GM12878 (cell line): ENCODE data around the gene SHROOM4. TPM values are rescaled to one million over a fixed set of nuclear protein-coding genes. Genes with fewer than 3 reads are reported as not detected.

Source experiments
- ATAC-seq: fragments of 200-7000 bp; cut with Tn5 transposase; 3 replicates; pipeline ENCODE4 v1.9.1; 2020; ENCODE audit warnings: mild to moderate bottlenecking, moderate library complexity
- Bru-seq: library from RNA; stranded (reverse); fragments of 400-500 nt; gene quantifications from one replicate; lab custom pipeline; 2021; lab: Mats Ljungman, UMichigan
- BruChase-seq, 2 experiments: library from RNA; stranded (reverse); fragments of 400-500 nt; gene quantifications; one replicate each; lab custom pipeline; 2021; lab: Mats Ljungman, UMichigan
- BruUV-seq: library from RNA; stranded (reverse); fragments of 400-500 nt; replicated peaks from 2 replicates; lab custom pipeline; 2021; lab: Mats Ljungman, UMichigan
- CTCF ChIA-PET: fragments of 300-600 bp; sonication (Branson Sonifier 250); formaldehyde crosslinking; extraction: SDS; loops from one replicate; lab custom pipeline; 2021; ENCODE audit warnings: inconsistent platforms; lab: Yijun Ruan, JAX
- POLR2A ChIA-PET: fragments of 350-600 bp; formaldehyde crosslinking; extraction: SDS; loops from one replicate; lab custom pipeline; 2021; ENCODE audit warnings: inconsistent platforms; lab: Charles Lee
- RAD21 ChIA-PET: fragments of 300-600 bp; sonication (Branson Sonifier 250); formaldehyde crosslinking; loops from one replicate; lab custom pipeline; 2023; ENCODE audit warnings: antibody characterized with exemption; ENCODE audit not compliant: unreplicated experiment; lab: Charles Lee
- SMC1A ChIA-PET: fragments of 300-600 bp; sonication (Branson Sonifier 250); formaldehyde crosslinking; loops from one replicate; lab custom pipeline; 2023; ENCODE audit not compliant: unreplicated experiment, uncharacterized antibody; lab: Charles Lee
- DNase-seq: peaks from one replicate; pipeline ENCODE4 v3.0.0-alpha.2; 2011; ENCODE audit warnings: low read depth, low spot score
- FAIRE-seq: peaks from 3 replicates; lab custom pipeline; 2011; peaks lifted over from hg19 to GRCh38; lab: Jason Lieb, UNC
- H2AFZ ChIP-seq: 2 replicates; pipeline ENCODE4 v1.6.0; 2011; ENCODE audit warnings: low read depth, low read length, control low read depth; ENCODE audit not compliant: control insufficient read depth
- H3K27ac ChIP-seq: 2 replicates; pipeline ENCODE4 v1.5.1; 2011; ENCODE audit warnings: control low read depth; ENCODE audit not compliant: control insufficient read depth, insufficient read depth
- H3K27me3 ChIP-seq, 2 experiments: replicated peaks in 1 of 2; 2 replicates each; pipeline versions ENCODE4 v1.6.0 to v1.6.1; 2011; ENCODE audit warnings: low read length in 1 of 2; ENCODE audit not compliant: control insufficient read depth in 2 of 2, insufficient read depth in 2 of 2
- H3K36me3 ChIP-seq, 2 experiments: 2 replicates each; pipeline ENCODE4 v1.5.1; 2011; ENCODE audit warnings: low read length in 1 of 2; ENCODE audit not compliant: control insufficient read depth in 2 of 2, insufficient read depth in 2 of 2
- H3K4me1 ChIP-seq: 2 replicates; pipeline ENCODE4 v1.6.1; 2011; ENCODE audit warnings: mild to moderate bottlenecking, low read length, moderate library complexity, mixed read lengths; ENCODE audit not compliant: control insufficient read depth, insufficient read depth
- H3K4me2 ChIP-seq: 2 replicates; pipeline ENCODE4 v1.6.0; 2011; ENCODE audit warnings: control low read depth; ENCODE audit not compliant: control insufficient read depth, insufficient read depth
- H3K4me3 ChIP-seq: fragments of 200-600 bp; sonication (generic); 2 replicates; pipeline ENCODE4 v1.5.1; 2016
- H3K79me2 ChIP-seq: 2 replicates; pipeline ENCODE4 v1.6.0; 2011; ENCODE audit warnings: low read length; ENCODE audit not compliant: control insufficient read depth, insufficient read depth
- H3K9ac ChIP-seq: 2 replicates; pipeline ENCODE4 v1.8.0; 2011; ENCODE audit warnings: low read length, control low read depth, mixed read lengths; ENCODE audit not compliant: control insufficient read depth, insufficient read depth
- H3K9me3 ChIP-seq: replicated peaks from 3 replicates; pipeline ENCODE4 v1.5.1; 2011; ENCODE audit warnings: mild to moderate bottlenecking, low read length; ENCODE audit not compliant: control insufficient read depth, insufficient read depth
- H4K20me1 ChIP-seq: 2 replicates; pipeline ENCODE4 v1.6.0; 2011; ENCODE audit not compliant: control insufficient read depth, insufficient read depth
- ATF7 ChIP-seq: fragments of 450-650 bp; IDR thresholded peaks from 2 replicates; pipeline ENCODE4 v1.6.1; 2016; ENCODE audit warnings: low read depth, mild to moderate bottlenecking
- CEBPB ChIP-seq, 2 experiments: fragments of 150-350 bp in 1 of 2; IDR thresholded peaks; 2 replicates each; pipeline ENCODE4 v1.6.1; 2012 to 2014; ENCODE audit warnings: low read depth in 2 of 2, low read length in 2 of 2, borderline replicate concordance in 1 of 2, inconsistent platforms in 1 of 2
- MYB ChIP-seq: fragments of 150-350 bp; IDR thresholded peaks from 2 replicates; pipeline ENCODE4 v1.6.1; 2014; ENCODE audit warnings: mild to moderate bottlenecking, low read depth, low read length, borderline replicate concordance
- SUZ12 ChIP-seq: fragments of 200-600 bp; sonication (generic); IDR thresholded peaks from one replicate; pipeline ENCODE4 v1.6.1; 2018; ENCODE audit warnings: antibody characterized with exemption, mild to moderate bottlenecking; ENCODE audit not compliant: unreplicated experiment
- TCF12 ChIP-seq: IDR thresholded peaks from 2 replicates; pipeline ENCODE4 v1.6.1; 2011; ENCODE audit warnings: low read depth, mild to moderate bottlenecking, low read length
- TCF7 ChIP-seq: IDR thresholded peaks from 2 replicates; pipeline ENCODE4 v1.6.1; 2014; ENCODE audit warnings: antibody characterized with exemption, borderline replicate concordance
- ZNF274 ChIP-seq: IDR thresholded peaks from one replicate; pipeline ENCODE4 v1.8.0; 2011; ENCODE audit not compliant: insufficient read length, insufficient read depth
- WGBS: methylation state at CpG from one replicate; pipeline ENCODE4 v1.1.6; 2016; ENCODE audit warnings: low lambda C conversion rate; ENCODE audit not compliant: insufficient replicate concordance, insufficient coverage; ENCODE audit errors: missing lambda C conversion rate; 5-methylcytosine and 5-hydroxymethylcytosine counted together
- in situ Hi-C: fragments of 300-500 bp; cut with MboI; formaldehyde crosslinking; loops from 9 replicates; pipeline ENCODE4 v1.14.3; 2018; ENCODE audit warnings: mixed read lengths
- intact Hi-C: fragments of 100-400 bp; cut with micrococcal nuclease; formaldehyde crosslinking; loops from one replicate; pipeline ENCODE4 v1.14.2; 2022; ENCODE audit not compliant: unreplicated experiment
- long read RNA-seq, 2 experiments: library from polyadenylated mRNA; unstranded; transcript quantifications; one replicate each; pipeline ENCODE4 v2.0.0, GENCODE V29; 2019 to 2020
- polyA minus RNA-seq, 3 experiments: library from RNA; depleted of rRNA, polyadenylated mRNA; stranded (reverse); fragments of >200 nt; gene quantifications; 2 replicates each; pipeline ENCODE4 v1.2.3, GENCODE V29; 2011
- polyA plus RNA-seq, 11 experiments: library from polyadenylated mRNA; depleted of rRNA in 4 of 11; unstranded in 6 of 11; stranded (reverse) in 5 of 11; fragments of >200 nt; fragmentation: Nextera tagmentation in 4 of 11; fragmentation: Illumina TruSeq in 1 of 11; extraction: Ambion mirVana in 4 of 11; extraction: Trizol in 1 of 11; gene quantifications; 1 replicate in 1 of 11; 2 replicates in 10 of 11; pipeline versions ENCODE4 v1.2.1 to v1.2.3, GENCODE V29; 2011 to 2016; ENCODE audit warnings: inconsistent platforms in 2 of 11, missing spikeins in 2 of 11, low read depth in 1 of 11
- total RNA-seq, 4 experiments: library from RNA; depleted of rRNA in 3 of 4; stranded (reverse); fragments of >200 nt in 3 of 4; fragmentation: Illumina TruSeq in 1 of 4; extraction: Trizol in 1 of 4; gene quantifications; 2 replicates each; pipeline versions ENCODE4 v1.2.1 to v1.2.3, GENCODE V29; 2013 to 2021
- TF ChIP-seq, protein P1 (sequence below): fragments of 450-650 bp; IDR thresholded peaks from 2 replicates; pipeline ENCODE4 v1.6.1; 2017; ENCODE audit warnings: mild to moderate bottlenecking, moderate library complexity
- TF ChIP-seq, protein P2 (sequence below): fragments of 450-650 bp; IDR thresholded peaks from 2 replicates; pipeline ENCODE4 v1.6.1; 2016; ENCODE audit warnings: mild to moderate bottlenecking

SHROOM4 gene, protein sequence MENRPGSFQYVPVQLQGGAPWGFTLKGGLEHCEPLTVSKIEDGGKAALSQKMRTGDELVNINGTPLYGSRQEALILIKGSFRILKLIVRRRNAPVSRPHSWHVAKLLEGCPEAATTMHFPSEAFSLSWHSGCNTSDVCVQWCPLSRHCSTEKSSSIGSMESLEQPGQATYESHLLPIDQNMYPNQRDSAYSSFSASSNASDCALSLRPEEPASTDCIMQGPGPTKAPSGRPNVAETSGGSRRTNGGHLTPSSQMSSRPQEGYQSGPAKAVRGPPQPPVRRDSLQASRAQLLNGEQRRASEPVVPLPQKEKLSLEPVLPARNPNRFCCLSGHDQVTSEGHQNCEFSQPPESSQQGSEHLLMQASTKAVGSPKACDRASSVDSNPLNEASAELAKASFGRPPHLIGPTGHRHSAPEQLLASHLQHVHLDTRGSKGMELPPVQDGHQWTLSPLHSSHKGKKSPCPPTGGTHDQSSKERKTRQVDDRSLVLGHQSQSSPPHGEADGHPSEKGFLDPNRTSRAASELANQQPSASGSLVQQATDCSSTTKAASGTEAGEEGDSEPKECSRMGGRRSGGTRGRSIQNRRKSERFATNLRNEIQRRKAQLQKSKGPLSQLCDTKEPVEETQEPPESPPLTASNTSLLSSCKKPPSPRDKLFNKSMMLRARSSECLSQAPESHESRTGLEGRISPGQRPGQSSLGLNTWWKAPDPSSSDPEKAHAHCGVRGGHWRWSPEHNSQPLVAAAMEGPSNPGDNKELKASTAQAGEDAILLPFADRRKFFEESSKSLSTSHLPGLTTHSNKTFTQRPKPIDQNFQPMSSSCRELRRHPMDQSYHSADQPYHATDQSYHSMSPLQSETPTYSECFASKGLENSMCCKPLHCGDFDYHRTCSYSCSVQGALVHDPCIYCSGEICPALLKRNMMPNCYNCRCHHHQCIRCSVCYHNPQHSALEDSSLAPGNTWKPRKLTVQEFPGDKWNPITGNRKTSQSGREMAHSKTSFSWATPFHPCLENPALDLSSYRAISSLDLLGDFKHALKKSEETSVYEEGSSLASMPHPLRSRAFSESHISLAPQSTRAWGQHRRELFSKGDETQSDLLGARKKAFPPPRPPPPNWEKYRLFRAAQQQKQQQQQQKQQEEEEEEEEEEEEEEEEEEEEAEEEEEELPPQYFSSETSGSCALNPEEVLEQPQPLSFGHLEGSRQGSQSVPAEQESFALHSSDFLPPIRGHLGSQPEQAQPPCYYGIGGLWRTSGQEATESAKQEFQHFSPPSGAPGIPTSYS (N-terminal part only)
- not detected in 2 replicates for total RNA-seq (2013; cell fraction: nucleolus; rRNA removed)
- total RNA-seq (2014; rRNA removed): not detected in 2 replicates
- total RNA-seq (2014; rRNA removed; fragmentation: Illumina TruSeq; extraction: Trizol): under 0.01 TPM in 1 of 2 replicates, not detected in the other
- 0.03 TPM in 2 replicates for total RNA-seq (2021)
- not detected for polyA plus RNA-seq (2011; ENCODE audit: low read depth)
- not detected in 2 replicates for polyA plus RNA-seq (2011; rRNA removed)
- not detected in 2 replicates for polyA plus RNA-seq (2011; cell fraction: cytosol; rRNA removed)
- not detected in 2 replicates for polyA plus RNA-seq (2011; cell fraction: nucleus; rRNA removed)
- polyA plus RNA-seq (2012): 0.01 TPM in 1 of 2 replicates, not detected in the other
- 0.01 TPM in 1 of 2 replicates, not detected in the other for polyA plus RNA-seq (2014; fragmentation: Illumina TruSeq; extraction: Trizol)
- not detected for polyA plus RNA-seq (2014; fragmentation: Nextera tagmentation; extraction: Ambion mirVana)
- polyA plus RNA-seq (2014; rRNA removed): 0.03 TPM in 1 of 2 replicates, not detected in the other
- polyA plus RNA-seq (2016; fragmentation: Nextera tagmentation; extraction: Ambion mirVana): not detected
- polyA minus RNA-seq (2011; rRNA and poly(A)+ RNA removed): not detected in 2 replicates
- not detected in 2 replicates for polyA minus RNA-seq (2011; cell fraction: cytosol; rRNA and poly(A)+ RNA removed)
- not detected in 2 replicates for polyA minus RNA-seq (2011; cell fraction: nucleus; rRNA and poly(A)+ RNA removed)
- percentile 0 among the genes with signal in this experiment for Bru-seq, nascent RNA
- BruChase-seq, experiment 1, labeled RNA remaining after a 6-hour chase: percentile 0 among the genes with signal in this experiment
- not detected for BruChase-seq, experiment 2, labeled RNA remaining after a 2-hour chase
- long read RNA-seq, experiment 1: 0 reads
- long read RNA-seq, experiment 2: 0 reads

DNA sequence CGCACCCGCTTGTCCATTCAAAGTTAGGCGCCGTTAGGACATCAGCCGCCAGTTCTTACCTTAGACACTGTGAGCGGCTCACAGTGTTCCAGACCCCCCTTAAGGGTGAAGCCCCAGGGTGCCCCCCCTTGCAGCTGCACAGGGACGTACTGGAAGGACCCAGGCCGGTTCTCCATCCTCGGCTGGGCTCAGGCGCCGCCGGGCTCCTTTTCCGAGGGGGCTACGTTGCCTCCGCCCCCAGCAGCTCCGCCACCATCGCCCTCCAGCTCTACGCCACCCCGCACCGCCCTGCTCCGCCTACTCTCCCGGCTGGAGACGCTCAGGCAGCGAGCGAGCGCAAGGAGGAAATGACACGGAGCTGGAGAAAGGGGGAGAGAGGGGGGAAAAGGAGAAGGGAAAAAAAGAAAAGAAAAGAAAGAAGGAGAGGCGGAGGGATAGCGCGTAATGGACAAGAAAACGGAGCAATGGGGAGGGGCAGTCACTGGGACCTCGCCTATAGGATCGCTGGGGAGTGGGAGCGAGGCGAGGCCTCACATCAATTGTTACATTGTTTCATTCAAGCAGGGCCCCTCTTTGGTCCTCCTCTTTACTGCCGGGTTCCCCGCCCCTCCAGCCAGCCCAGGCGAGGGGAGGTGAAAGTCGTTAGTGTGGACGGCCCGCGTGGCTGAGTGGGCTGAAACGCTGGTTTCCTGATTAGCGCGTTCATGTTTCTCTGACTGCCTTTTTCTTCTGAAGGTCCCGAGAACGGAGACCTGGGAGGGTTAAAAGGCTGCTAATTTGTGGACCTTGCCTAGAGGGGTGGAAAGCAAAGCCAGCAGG lies at the start of gene SHROOM4:
SHROOM4 (minus strand) TSS at position 352 of the 819 bp plus-strand sequence; CDS start at position 176, 176 bp downstream.
- BruUV-seq: no TSS peak
- in situ Hi-C loops (no loop called here), intact Hi-C loops (no loop called here)
- Histone ChIP-seq H4K20me1 (no peaks in the 10 kb centered on the region), H3K36me3 (no peaks in the 10 kb centered on the region), H3K27me3 (peaks cover 0 to 1% of the 10 kb centered on the region in 2 experiments; a peak in 2 of 4 replicates), H3K9ac (no peak within 1 kb of the TSS), H3K4me2 (no peak within 1 kb of the TSS), H3K79me2 (no peaks in the 10 kb centered on the region), H3K27ac (no peak within 1 kb of the TSS), H3K9me3 (no peaks in the 10 kb centered on the region), H2AFZ (no peak within 1 kb of the TSS), H3K4me1 (no peaks in the 10 kb centered on the region), H3K4me3 (no peak within 1 kb of the TSS)
- no peak for DNase-seq
- no peak for ATAC-seq
- ChIA-PET RAD21 (no interaction called here), SMC1A (no interaction called here), POLR2A (no interaction called here), CTCF (no interaction called here)
- no peak for FAIRE-seq
- 50% methylated on average over 44 of the region's 47 CpGs for WGBS
- TF ChIP-seq, protein P1, sequence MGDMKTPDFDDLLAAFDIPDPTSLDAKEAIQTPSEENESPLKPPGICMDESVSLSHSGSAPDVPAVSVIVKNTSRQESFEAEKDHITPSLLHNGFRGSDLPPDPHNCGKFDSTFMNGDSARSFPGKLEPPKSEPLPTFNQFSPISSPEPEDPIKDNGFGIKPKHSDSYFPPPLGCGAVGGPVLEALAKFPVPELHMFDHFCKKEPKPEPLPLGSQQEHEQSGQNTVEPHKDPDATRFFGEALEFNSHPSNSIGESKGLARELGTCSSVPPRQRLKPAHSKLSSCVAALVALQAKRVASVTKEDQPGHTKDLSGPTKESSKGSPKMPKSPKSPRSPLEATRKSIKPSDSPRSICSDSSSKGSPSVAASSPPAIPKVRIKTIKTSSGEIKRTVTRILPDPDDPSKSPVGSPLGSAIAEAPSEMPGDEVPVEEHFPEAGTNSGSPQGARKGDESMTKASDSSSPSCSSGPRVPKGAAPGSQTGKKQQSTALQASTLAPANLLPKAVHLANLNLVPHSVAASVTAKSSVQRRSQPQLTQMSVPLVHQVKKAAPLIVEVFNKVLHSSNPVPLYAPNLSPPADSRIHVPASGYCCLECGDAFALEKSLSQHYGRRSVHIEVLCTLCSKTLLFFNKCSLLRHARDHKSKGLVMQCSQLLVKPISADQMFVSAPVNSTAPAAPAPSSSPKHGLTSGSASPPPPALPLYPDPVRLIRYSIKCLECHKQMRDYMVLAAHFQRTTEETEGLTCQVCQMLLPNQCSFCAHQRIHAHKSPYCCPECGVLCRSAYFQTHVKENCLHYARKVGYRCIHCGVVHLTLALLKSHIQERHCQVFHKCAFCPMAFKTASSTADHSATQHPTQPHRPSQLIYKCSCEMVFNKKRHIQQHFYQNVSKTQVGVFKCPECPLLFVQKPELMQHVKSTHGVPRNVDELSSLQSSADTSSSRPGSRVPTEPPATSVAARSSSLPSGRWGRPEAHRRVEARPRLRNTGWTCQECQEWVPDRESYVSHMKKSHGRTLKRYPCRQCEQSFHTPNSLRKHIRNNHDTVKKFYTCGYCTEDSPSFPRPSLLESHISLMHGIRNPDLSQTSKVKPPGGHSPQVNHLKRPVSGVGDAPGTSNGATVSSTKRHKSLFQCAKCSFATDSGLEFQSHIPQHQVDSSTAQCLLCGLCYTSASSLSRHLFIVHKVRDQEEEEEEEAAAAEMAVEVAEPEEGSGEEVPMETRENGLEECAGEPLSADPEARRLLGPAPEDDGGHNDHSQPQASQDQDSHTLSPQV: no peak
- TF ChIP-seq SUZ12 (no peak), MYB (no peak), ZNF274 (no peak), TCF12 (no peak), TCF7 (no peak), CEBPB (IDR thresholded peaks at IDR 0.05; ENCODE audit: borderline replicate concordance in 1 of 2, low read depth in 2 of 2, low read length in 2 of 2) (no peak), ATF7 (no peak)
- TF ChIP-seq, protein P2, sequence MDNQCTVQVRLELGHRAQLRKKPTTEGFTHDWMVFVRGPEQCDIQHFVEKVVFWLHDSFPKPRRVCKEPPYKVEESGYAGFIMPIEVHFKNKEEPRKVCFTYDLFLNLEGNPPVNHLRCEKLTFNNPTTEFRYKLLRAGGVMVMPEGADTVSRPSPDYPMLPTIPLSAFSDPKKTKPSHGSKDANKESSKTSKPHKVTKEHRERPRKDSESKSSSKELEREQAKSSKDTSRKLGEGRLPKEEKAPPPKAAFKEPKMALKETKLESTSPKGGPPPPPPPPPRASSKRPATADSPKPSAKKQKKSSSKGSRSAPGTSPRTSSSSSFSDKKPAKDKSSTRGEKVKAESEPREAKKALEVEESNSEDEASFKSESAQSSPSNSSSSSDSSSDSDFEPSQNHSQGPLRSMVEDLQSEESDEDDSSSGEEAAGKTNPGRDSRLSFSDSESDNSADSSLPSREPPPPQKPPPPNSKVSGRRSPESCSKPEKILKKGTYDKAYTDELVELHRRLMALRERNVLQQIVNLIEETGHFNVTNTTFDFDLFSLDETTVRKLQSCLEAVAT: no peak
